Epithelial cell of proximal tubule (primary cell): ENCODE results near the gene LAMP5. TPM values are rescaled to one million over a fixed set of nuclear protein-coding genes. Genes with fewer than 3 reads are reported as not detected.

Experiments
- DNase-seq: peaks from one replicate; pipeline ENCODE4 v3.0.0-alpha.2; 2011; ENCODE audit warnings: low read depth
- H3K4me3 ChIP-seq: 2 replicates; pipeline ENCODE4 v1.5.1; 2011; ENCODE audit warnings: low read depth, mild to moderate bottlenecking, low read length
- CTCF ChIP-seq: conservative IDR thresholded peaks from 2 replicates; pipeline ENCODE4 v1.5.1; 2012; ENCODE audit warnings: low read depth, mild to moderate bottlenecking, low read length
- total RNA-seq: library from RNA; depleted of rRNA; stranded (reverse); fragments of >200 nt; gene quantifications from 2 replicates; pipeline ENCODE4 v1.2.3, GENCODE V29; 2015

Gene LAMP5
- total RNA-seq, 1 donor from 2014 or later: 0.06 TPM

- DNase-seq: no peak
- no peak overlapping the region for H3K4me3 ChIP-seq
- TF ChIP-seq CTCF: no peak
These were observed 24.2 kb upstream of the LAMP5 start for GRCh38 chr20:9490161-9490560.

- no peak overlapping the region for H3K4me3 ChIP-seq
- no peak for TF ChIP-seq CTCF
- no peak for DNase-seq
These were observed 23.8 kb upstream of the LAMP5 start for GRCh38 chr20:9490631-9491030.

- no peak for TF ChIP-seq CTCF
- no peak overlapping the region for H3K4me3 ChIP-seq
- no peak for DNase-seq
These were observed 23.1 kb upstream of the LAMP5 start for GRCh38 chr20:9491324-9491723.

GRCh38 chr20:9492067-9492466 lies 22.3 kb upstream of the LAMP5 start:
- TF ChIP-seq CTCF: no peak
- no peak for DNase-seq
- no peak overlapping the region for H3K4me3 ChIP-seq

- TF ChIP-seq CTCF: no peak
- no peak overlapping the region for H3K4me3 ChIP-seq
- DNase-seq: no peak
These were observed 20.6 kb upstream of the LAMP5 start for GRCh38 chr20:9493803-9494202.

- H3K4me3 ChIP-seq: no peak overlapping the region
- TF ChIP-seq CTCF: no peak
- DNase-seq: no peak
These were observed 18.7 kb upstream of the LAMP5 start for GRCh38 chr20:9495701-9496100.

- TF ChIP-seq CTCF: no peak
- H3K4me3 ChIP-seq: no peak overlapping the region
- no peak for DNase-seq
These were observed 18.2 kb upstream of the LAMP5 start for GRCh38 chr20:9496155-9496554.
